ENCODE results near the gene SIPA1L3.
"Not testable (repeated sequence)": the region's sequence is repeated elsewhere in the genome, so short reads cannot be mapped to it uniquely, and the experiment has no call there.

Gene SIPA1L3

GRCh38 chr19:37909661-37910199 is 2.7 kb downstream of the SIPA1L3 start:
- 60 to 72% methylated on average over 5 to 6 of the region's 6 CpGs for WGBS, 2 experiments
- Histone ChIP-seq H3K9me3 (ENCODE audit: control insufficient read depth, low read length) (no peaks in the 10 kb centered on the region), H3K4me3 (ENCODE audit: insufficient read depth, low read depth, low read length) (no peak overlapping the region), H3K4me1 (ENCODE audit: control insufficient read depth, insufficient read depth, low read length) (peaks cover 11% of the 10 kb centered on the region), H3K36me3 (ENCODE audit: control insufficient read depth, insufficient read depth, low read length) (no peaks in the 10 kb centered on the region), H3K27ac (ENCODE audit: insufficient read depth, low read depth, low read length, poor library complexity, severe bottlenecking) (no peak overlapping the region), H3K27me3 (ENCODE audit: control insufficient read depth, insufficient read depth, low read length, poor library complexity, severe bottlenecking) (no peaks in the 10 kb centered on the region)

- Histone ChIP-seq H3K4me3 (ENCODE audit: insufficient read depth, low read depth, low read length) (no peak overlapping the region), H3K27me3 (ENCODE audit: control insufficient read depth, insufficient read depth, low read length, poor library complexity, severe bottlenecking) (no peaks in the 10 kb centered on the region), H3K9me3 (ENCODE audit: control insufficient read depth, low read length) (no peaks in the 10 kb centered on the region), H3K27ac (ENCODE audit: insufficient read depth, low read depth, low read length, poor library complexity, severe bottlenecking) (no peak overlapping the region), H3K36me3 (ENCODE audit: control insufficient read depth, insufficient read depth, low read length) (no peaks in the 10 kb centered on the region), H3K4me1 (ENCODE audit: control insufficient read depth, insufficient read depth, low read length) (no peaks in the 10 kb centered on the region)
- WGBS, 2 experiments: 92 to 93% methylated on average over 2 of the region's 2 CpGs
Measured at GRCh38 chr19:37914908-37915307, 7.9 kb downstream of the SIPA1L3 start.

GRCh38 chr19:37920591-37921450 is 13.8 kb downstream of the SIPA1L3 start:
- 92% methylated on average over 23 of the region's 23 CpGs for WGBS, 2 experiments
- Histone ChIP-seq H3K27me3 (ENCODE audit: control insufficient read depth, insufficient read depth, low read length, poor library complexity, severe bottlenecking) (no peaks in the 10 kb centered on the region), H3K36me3 (ENCODE audit: control insufficient read depth, insufficient read depth, low read length) (no peaks in the 10 kb centered on the region), H3K4me3 (ENCODE audit: insufficient read depth, low read depth, low read length) (no peak overlapping the region), H3K9me3 (ENCODE audit: control insufficient read depth, low read length) (no peaks in the 10 kb centered on the region), H3K27ac (ENCODE audit: insufficient read depth, low read depth, low read length, poor library complexity, severe bottlenecking) (no peak overlapping the region), H3K4me1 (ENCODE audit: control insufficient read depth, insufficient read depth, low read length) (no peaks in the 10 kb centered on the region)

- WGBS, 2 experiments: 94 to 95% methylated on average over 8 of the region's 8 CpGs
- not testable (repeated sequence) for H3K36me3 ChIP-seq (ENCODE audit: control insufficient read depth, insufficient read depth, low read length)
Measured at GRCh38 chr19:37924573-37924972, 17.6 kb downstream of the SIPA1L3 start.

GRCh38 chr19:37925212-37925611 is 18.2 kb downstream of the SIPA1L3 start:
- Histone ChIP-seq H3K9me3 (ENCODE audit: control insufficient read depth, low read length) (no peaks in the 10 kb centered on the region), H3K36me3 (ENCODE audit: control insufficient read depth, insufficient read depth, low read length) (no peaks in the 10 kb centered on the region), H3K27ac (ENCODE audit: insufficient read depth, low read depth, low read length, poor library complexity, severe bottlenecking) (no peak overlapping the region), H3K27me3 (ENCODE audit: control insufficient read depth, insufficient read depth, low read length, poor library complexity, severe bottlenecking) (no peaks in the 10 kb centered on the region), H3K4me1 (ENCODE audit: control insufficient read depth, insufficient read depth, low read length) (peaks cover 11% of the 10 kb centered on the region), H3K4me3 (ENCODE audit: insufficient read depth, low read depth, low read length) (no peak overlapping the region)
- WGBS, 2 experiments: 96% methylated on average over 3 of the region's 3 CpGs

More at GRCh38 chr19:37924573-37924972, 17.6 kb downstream of the SIPA1L3 start:
- not testable (repeated sequence) for H3K9me3 ChIP-seq (ENCODE audit: control insufficient read depth, low read length); H3K27ac ChIP-seq (ENCODE audit: insufficient read depth, low read depth, low read length, poor library complexity, severe bottlenecking); H3K27me3 ChIP-seq (ENCODE audit: control insufficient read depth, insufficient read depth, low read length, poor library complexity, severe bottlenecking); H3K4me3 ChIP-seq (ENCODE audit: insufficient read depth, low read depth, low read length)
- peaks cover 11% of the 10 kb centered on the region for H3K4me1 ChIP-seq (ENCODE audit: control insufficient read depth, insufficient read depth, low read length)

GRCh38 chr19:37926255-37926654 is 19.2 kb downstream of the SIPA1L3 start:
- Histone ChIP-seq H3K36me3 (ENCODE audit: control insufficient read depth, insufficient read depth, low read length) (no peaks in the 10 kb centered on the region), H3K27me3 (ENCODE audit: control insufficient read depth, insufficient read depth, low read length, poor library complexity, severe bottlenecking) (no peaks in the 10 kb centered on the region), H3K27ac (ENCODE audit: insufficient read depth, low read depth, low read length, poor library complexity, severe bottlenecking) (no peak overlapping the region), H3K4me3 (ENCODE audit: insufficient read depth, low read depth, low read length) (no peak overlapping the region), H3K9me3 (ENCODE audit: control insufficient read depth, low read length) (no peaks in the 10 kb centered on the region), H3K4me1 (ENCODE audit: control insufficient read depth, insufficient read depth, low read length) (peaks cover 11% of the 10 kb centered on the region)
- WGBS, 2 experiments: 93 to 95% methylated on average over 10 of the region's 10 CpGs

GRCh38 chr19:37926711-37927110 is 19.7 kb downstream of the SIPA1L3 start:
- peaks cover 12% of the 10 kb centered on the region for H3K4me1 ChIP-seq (ENCODE audit: control insufficient read depth, insufficient read depth, low read length)
- WGBS, 2 experiments: 92 to 94% methylated on average over 5 of the region's 5 CpGs
- H3K9me3 ChIP-seq (ENCODE audit: control insufficient read depth, low read length): no peaks in the 10 kb centered on the region

GRCh38 chr19:37928527-37929286 is 21.7 kb downstream of the SIPA1L3 start:
- no peak overlapping the region for H3K4me3 ChIP-seq (ENCODE audit: insufficient read depth, low read depth, low read length)
- peaks cover 32% of the 10 kb centered on the region for H3K4me1 ChIP-seq (ENCODE audit: control insufficient read depth, insufficient read depth, low read length)
- no peaks in the 10 kb centered on the region for H3K36me3 ChIP-seq (ENCODE audit: control insufficient read depth, insufficient read depth, low read length)
- WGBS, 2 experiments: 60 to 61% methylated on average over 5 of the region's 5 CpGs
- no peaks in the 10 kb centered on the region for H3K9me3 ChIP-seq (ENCODE audit: control insufficient read depth, low read length)
- H3K27me3 ChIP-seq (ENCODE audit: control insufficient read depth, insufficient read depth, low read length, poor library complexity, severe bottlenecking): no peaks in the 10 kb centered on the region
- H3K27ac ChIP-seq (ENCODE audit: insufficient read depth, low read depth, low read length, poor library complexity, severe bottlenecking): no peak overlapping the region

More at GRCh38 chr19:37926711-37927110, 19.7 kb downstream of the SIPA1L3 start:
- Histone ChIP-seq H3K4me3 (ENCODE audit: insufficient read depth, low read depth, low read length) (no peak overlapping the region), H3K36me3 (ENCODE audit: control insufficient read depth, insufficient read depth, low read length) (no peaks in the 10 kb centered on the region), H3K27me3 (ENCODE audit: control insufficient read depth, insufficient read depth, low read length, poor library complexity, severe bottlenecking) (no peaks in the 10 kb centered on the region), H3K27ac (ENCODE audit: insufficient read depth, low read depth, low read length, poor library complexity, severe bottlenecking) (no peak overlapping the region)

- Histone ChIP-seq H3K27ac (ENCODE audit: insufficient read depth, low read depth, low read length, poor library complexity, severe bottlenecking) (no peak overlapping the region), H3K9me3 (ENCODE audit: control insufficient read depth, low read length) (no peaks in the 10 kb centered on the region), H3K4me3 (ENCODE audit: insufficient read depth, low read depth, low read length) (no peak overlapping the region), H3K27me3 (ENCODE audit: control insufficient read depth, insufficient read depth, low read length, poor library complexity, severe bottlenecking) (no peaks in the 10 kb centered on the region), H3K36me3 (ENCODE audit: control insufficient read depth, insufficient read depth, low read length) (no peaks in the 10 kb centered on the region), H3K4me1 (ENCODE audit: control insufficient read depth, insufficient read depth, low read length) (peaks cover 34% of the 10 kb centered on the region)
- 54 to 59% methylated on average over 4 of the region's 4 CpGs for WGBS, 2 experiments
Measured at GRCh38 chr19:37929355-37929923, 22.4 kb downstream of the SIPA1L3 start.

- H3K27ac ChIP-seq (ENCODE audit: insufficient read depth, low read depth, low read length, poor library complexity, severe bottlenecking): no peak overlapping the region
- H3K36me3 ChIP-seq (ENCODE audit: control insufficient read depth, insufficient read depth, low read length): no peaks in the 10 kb centered on the region
- peaks cover 34% of the 10 kb centered on the region for H3K4me1 ChIP-seq (ENCODE audit: control insufficient read depth, insufficient read depth, low read length)
- H3K27me3 ChIP-seq (ENCODE audit: control insufficient read depth, insufficient read depth, low read length, poor library complexity, severe bottlenecking): no peaks in the 10 kb centered on the region
- H3K9me3 ChIP-seq (ENCODE audit: control insufficient read depth, low read length): no peaks in the 10 kb centered on the region
- 63 to 95% methylated on average over 2 to 5 of the region's 5 CpGs for WGBS, 2 experiments
- H3K4me3 ChIP-seq (ENCODE audit: insufficient read depth, low read depth, low read length): no peak overlapping the region
Measured at GRCh38 chr19:37930416-37930815, 23.4 kb downstream of the SIPA1L3 start.
